ENCODE data around the gene MALSU1.

DNA sequence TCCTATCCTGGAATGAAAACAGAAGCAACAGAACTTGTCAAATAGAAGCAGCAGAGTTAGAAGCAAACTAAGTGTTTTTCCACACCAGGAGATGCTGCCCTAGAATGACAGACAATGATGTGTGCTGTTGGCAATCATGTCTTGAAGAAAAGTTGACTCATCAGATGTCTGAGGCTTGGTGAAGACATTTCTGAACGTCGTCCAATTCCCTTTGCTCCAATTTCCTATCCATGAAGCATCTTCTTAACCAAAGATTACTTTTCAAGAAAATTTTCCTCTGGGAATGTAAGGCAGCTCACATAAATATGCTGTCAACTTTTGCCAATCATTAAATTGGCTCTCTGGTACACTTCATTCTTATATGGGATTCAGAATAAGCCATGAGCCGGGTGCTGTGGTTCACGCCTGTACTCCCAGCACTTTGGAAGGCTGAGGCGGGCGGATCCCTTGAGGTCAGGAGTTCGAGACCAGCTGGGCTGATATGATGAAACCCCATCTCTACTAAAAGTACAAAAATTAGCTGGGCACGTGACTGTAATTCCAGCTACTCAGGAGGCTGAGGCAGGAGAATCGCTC is 34.6 kb downstream of the MALSU1 start:
- no peak for TF ChIP-seq CTCF (IDR thresholded peaks at IDR 0.05)
- TF ChIP-seq POLR2A (IDR thresholded peaks at IDR 0.05), result no peak

Measured in body of pancreas (tissue), 4 donors.